ENCODE measurements around the gene SBF2.

SBF2 gene

GRCh38 chr11:10317151-10317755 lies 23.2 kb upstream of the SBF2 start:
- DNase-seq = no peak

- no peak for DNase-seq
These were observed 21.1 kb upstream of the SBF2 start for GRCh38 chr11:10315083-10315482.

- no peak for DNase-seq
These were observed 20.4 kb upstream of the SBF2 start for GRCh38 chr11:10314199-10315072.

GRCh38 chr11:10311802-10312201 lies 17.8 kb upstream of the SBF2 start:
- no peak for DNase-seq

GRCh38 chr11:10310301-10310841 lies 16.4 kb upstream of the SBF2 start:
- DNase-seq = no peak

- DNase-seq = no peak
These were observed 15.4 kb upstream of the SBF2 start for GRCh38 chr11:10309163-10310093.

GRCh38 chr11:10308201-10308954 lies 14.4 kb upstream of the SBF2 start:
- no peak for DNase-seq

- peak; percentile 85 to 87 for DNase-seq
These were observed 13.6 kb upstream of the SBF2 start for GRCh38 chr11:10307400-10308200.

- no peak for DNase-seq
These were observed 13.0 kb upstream of the SBF2 start for GRCh38 chr11:10307022-10307399.

- DNase-seq = peak in 1 of 2 donors; percentile 36
These were observed 12.2 kb upstream of the SBF2 start for GRCh38 chr11:10305964-10306918.

- DNase-seq = peak in 1 of 2 donors; percentile 33
These were observed 11.4 kb upstream of the SBF2 start for GRCh38 chr11:10305262-10305963.

GRCh38 chr11:10304495-10305261 lies 10.7 kb upstream of the SBF2 start, which contains the start of gene ADM:
TSS of gene ADM (plus strand) at chr11:10305073. CDS start at chr11:10305701, 628 bp downstream.
- peak in 1 of 2 donors; percentile 38 for DNase-seq

GRCh38 chr11:10303558-10304363 lies 9.7 kb upstream of the SBF2 start:
- peak in 1 of 2 donors; percentile 27 for DNase-seq

- peak; percentile 62 to 63 for DNase-seq
These were observed 8.9 kb upstream of the SBF2 start for GRCh38 chr11:10302744-10303557.

- no peak for DNase-seq
These were observed 8.3 kb upstream of the SBF2 start for GRCh38 chr11:10302359-10302743.

- DNase-seq = no peak
These were observed 7.8 kb upstream of the SBF2 start for GRCh38 chr11:10301656-10302358.

All from stimulated activated CD4-positive, alpha-beta T cell treated with anti-CD3 and anti-CD28 coated beads, Interleukin-2, amount 100 ng/mL, for 24 hours (primary cell).